ENCODE data around the gene SRXN1. TPM values are rescaled to one million over a fixed set of nuclear protein-coding genes. Genes with fewer than 3 reads are reported as not detected.

Gene SRXN1
- total and polyA plus RNA-seq, 4 donors, result 12.5 to 20.2 (median 18.1) TPM

DNA sequence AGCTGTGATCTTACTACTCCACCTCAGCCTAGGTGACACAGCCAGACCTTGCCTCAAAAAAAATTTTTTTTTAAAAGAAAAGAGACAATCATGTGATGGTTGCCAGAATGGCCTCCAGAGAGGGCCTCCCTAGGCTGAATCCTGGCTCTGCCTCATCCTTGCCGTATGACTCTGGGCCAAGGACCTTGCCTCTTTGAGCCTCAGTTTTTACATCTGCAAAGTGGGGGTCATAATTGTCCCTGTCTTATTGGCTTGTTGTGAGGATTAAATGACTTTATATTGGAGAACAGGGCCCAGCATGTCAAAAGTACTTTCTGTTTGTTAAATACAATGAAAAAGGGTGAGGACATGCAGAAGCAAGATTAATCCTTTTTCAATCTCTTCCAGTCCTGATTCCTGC lies 14.4 kb downstream of the SRXN1 start:
- no peak for DNase-seq

DNA sequence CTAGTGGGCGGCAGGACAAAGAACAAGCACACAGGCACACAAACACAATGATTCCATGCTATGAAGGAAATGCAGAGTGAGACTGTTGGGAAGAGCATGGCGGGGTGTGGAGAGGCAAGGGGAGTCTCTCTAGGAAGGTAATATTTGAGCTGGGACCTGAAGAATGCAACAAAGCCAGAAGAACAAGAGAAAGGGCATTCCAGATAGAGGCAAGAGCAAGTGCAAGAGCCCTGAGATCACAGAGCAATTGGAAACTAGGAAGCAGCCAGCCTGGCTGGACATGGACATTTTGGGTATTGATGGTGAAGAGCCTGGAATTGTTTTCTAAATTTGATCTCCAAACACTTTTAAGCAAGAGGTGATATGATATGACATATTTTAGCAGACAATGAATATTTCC lies 15.4 kb downstream of the SRXN1 start:
- Histone ChIP-seq H3K9me3 (ENCODE audit: control insufficient read depth, low read length) (no peaks in the 10 kb centered on the region), H3K4me1 (ENCODE audit: control insufficient read depth in 1 of 2, insufficient read depth in 2 of 2, low read length in 2 of 2) (no peaks in the 10 kb centered on the region), H3K36me3 (ENCODE audit: control insufficient read depth in 1 of 2, insufficient read depth in 2 of 2, low read length in 1 of 2) (no peaks in the 10 kb centered on the region), H3K4me3 (ENCODE audit: low read length in 2 of 2) (no peak overlapping the region), H3K27ac (ENCODE audit: low read depth in 1 of 2, low read length in 2 of 2) (no peak overlapping the region), H3K27me3 (ENCODE audit: control insufficient read depth in 1 of 2, insufficient read depth in 2 of 2, low read length in 1 of 2) (no peaks in the 10 kb centered on the region)
- ATAC-seq (ENCODE audit: low FRiP score) (no peak), DNase-seq (no peak)
- intact Hi-C loops (cut with DNase I), result no loop called here
- 77 to 83% methylated on average over 2 of the region's 2 CpGs for WGBS, 2 donors

More for the DNA sequence above, 14.4 kb downstream of the SRXN1 start:
- no peak for ATAC-seq (ENCODE audit: low FRiP score)
- Histone ChIP-seq H3K27me3 (ENCODE audit: control insufficient read depth in 1 of 2, insufficient read depth in 2 of 2, low read length in 1 of 2) (no peaks in the 10 kb centered on the region), H3K4me3 (ENCODE audit: low read length in 2 of 2) (no peak overlapping the region), H3K4me1 (ENCODE audit: control insufficient read depth in 1 of 2, insufficient read depth in 2 of 2, low read length in 2 of 2) (no peaks in the 10 kb centered on the region), H3K36me3 (ENCODE audit: control insufficient read depth in 1 of 2, insufficient read depth in 2 of 2, low read length in 1 of 2) (no peaks in the 10 kb centered on the region), H3K27ac (ENCODE audit: low read depth in 1 of 2, low read length in 2 of 2) (no peak overlapping the region), H3K9me3 (ENCODE audit: control insufficient read depth, low read length) (no peaks in the 10 kb centered on the region)
- WGBS, 2 donors, result 77 to 79% methylated on average over 1 of the region's 1 CpG
- intact Hi-C loops (cut with DNase I), result no loop called here

DNA sequence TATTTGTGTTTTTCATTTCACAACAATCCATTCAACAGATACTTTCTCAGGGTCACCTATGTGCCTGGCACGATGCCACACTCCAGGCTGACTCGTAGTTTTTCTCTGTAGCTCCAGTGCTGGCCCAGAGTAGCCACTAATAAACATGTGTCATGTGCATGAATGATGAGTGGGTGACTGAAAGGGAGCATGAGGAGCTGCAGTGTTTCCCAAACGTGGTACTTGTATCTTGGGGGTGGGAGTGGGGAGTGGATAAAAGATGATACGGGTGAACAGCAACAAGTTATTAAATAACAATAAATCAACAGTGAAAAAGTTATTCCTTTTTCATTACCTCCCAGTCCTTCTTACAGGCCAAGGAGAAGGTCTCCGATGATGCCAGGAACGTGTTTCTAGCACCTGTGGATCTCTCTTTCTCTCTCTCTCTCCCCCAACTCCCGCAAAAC lies 17.1 kb downstream of the SRXN1 start:
- WGBS, 2 donors, result 44 to 46% methylated on average over 7 of the region's 7 CpGs
- H3K27me3 ChIP-seq (ENCODE audit: control insufficient read depth in 1 of 2, insufficient read depth in 2 of 2, low read length in 1 of 2), result no peaks in the 10 kb centered on the region
- no peak overlapping the region for H3K4me3 ChIP-seq (ENCODE audit: low read length in 2 of 2)
- no peak overlapping the region for H3K27ac ChIP-seq (ENCODE audit: low read depth in 1 of 2, low read length in 2 of 2)
- intact Hi-C loops (cut with DNase I), result no loop called here
- ATAC-seq (ENCODE audit: low FRiP score) (no peak), DNase-seq (no peak)
- H3K4me1 ChIP-seq (ENCODE audit: control insufficient read depth in 1 of 2, insufficient read depth in 2 of 2, low read length in 2 of 2), result no peaks in the 10 kb centered on the region
- H3K36me3 ChIP-seq (ENCODE audit: control insufficient read depth in 1 of 2, insufficient read depth in 2 of 2, low read length in 1 of 2), result no peaks in the 10 kb centered on the region
- H3K9me3 ChIP-seq (ENCODE audit: control insufficient read depth, low read length), result no peaks in the 10 kb centered on the region

DNA sequence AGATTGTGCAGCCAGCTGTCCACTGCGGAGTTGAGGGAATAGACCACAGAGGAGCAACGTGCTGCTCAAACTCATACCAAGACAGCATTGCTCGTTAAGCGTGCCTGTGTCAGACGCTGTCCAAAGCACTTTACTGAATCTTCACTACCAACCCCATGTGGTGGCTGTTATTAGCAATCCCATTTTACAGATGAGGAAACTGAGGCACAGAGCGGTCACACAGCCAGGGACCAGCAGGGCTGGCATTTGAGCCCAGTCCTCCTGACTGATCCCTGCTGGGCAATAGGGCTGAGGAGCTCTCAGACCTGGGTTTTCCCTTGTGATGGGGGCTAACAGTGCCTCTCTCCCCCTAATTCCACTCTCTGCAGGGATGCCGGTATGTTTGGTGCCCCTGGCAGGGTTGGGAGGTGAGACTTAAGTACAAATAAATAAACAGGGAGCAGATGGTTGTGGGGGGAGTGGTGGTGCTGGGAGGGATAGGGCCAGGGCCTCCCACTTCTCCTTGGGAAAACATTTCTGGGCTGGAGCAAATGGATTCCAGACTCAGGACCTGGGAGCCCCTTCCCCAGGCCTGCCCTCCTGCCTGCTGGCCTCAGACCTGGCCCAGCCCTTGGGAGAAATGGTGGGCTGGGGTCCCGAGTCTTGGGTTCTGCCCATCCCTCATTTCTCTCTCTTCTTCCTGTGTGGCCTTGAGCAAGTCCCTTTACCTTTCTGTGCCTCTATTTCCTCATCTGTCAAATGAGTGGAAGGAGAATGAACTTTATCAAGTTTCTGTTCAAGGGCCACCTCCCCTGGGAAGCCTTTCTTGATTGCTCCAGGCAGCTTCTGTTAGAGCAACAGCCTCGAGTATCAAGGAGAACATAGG lies 17.7 kb downstream of the SRXN1 start:
- Histone ChIP-seq H3K4me1 (ENCODE audit: control insufficient read depth in 1 of 2, insufficient read depth in 2 of 2, low read length in 2 of 2) (no peaks in the 10 kb centered on the region), H3K4me3 (ENCODE audit: low read length in 2 of 2) (no peak overlapping the region), H3K36me3 (ENCODE audit: control insufficient read depth in 1 of 2, insufficient read depth in 2 of 2, low read length in 1 of 2) (no peaks in the 10 kb centered on the region), H3K27ac (ENCODE audit: low read depth in 1 of 2, low read length in 2 of 2) (no peak overlapping the region), H3K27me3 (ENCODE audit: control insufficient read depth in 1 of 2, insufficient read depth in 2 of 2, low read length in 1 of 2) (no peaks in the 10 kb centered on the region), H3K9me3 (ENCODE audit: control insufficient read depth, low read length) (no peaks in the 10 kb centered on the region)
- WGBS, 2 donors, result 68 to 70% methylated on average over 9 of the region's 9 CpGs
- intact Hi-C loops (cut with DNase I), result no loop called here
- ATAC-seq (ENCODE audit: low FRiP score) (no peak), DNase-seq (no peak)

DNA sequence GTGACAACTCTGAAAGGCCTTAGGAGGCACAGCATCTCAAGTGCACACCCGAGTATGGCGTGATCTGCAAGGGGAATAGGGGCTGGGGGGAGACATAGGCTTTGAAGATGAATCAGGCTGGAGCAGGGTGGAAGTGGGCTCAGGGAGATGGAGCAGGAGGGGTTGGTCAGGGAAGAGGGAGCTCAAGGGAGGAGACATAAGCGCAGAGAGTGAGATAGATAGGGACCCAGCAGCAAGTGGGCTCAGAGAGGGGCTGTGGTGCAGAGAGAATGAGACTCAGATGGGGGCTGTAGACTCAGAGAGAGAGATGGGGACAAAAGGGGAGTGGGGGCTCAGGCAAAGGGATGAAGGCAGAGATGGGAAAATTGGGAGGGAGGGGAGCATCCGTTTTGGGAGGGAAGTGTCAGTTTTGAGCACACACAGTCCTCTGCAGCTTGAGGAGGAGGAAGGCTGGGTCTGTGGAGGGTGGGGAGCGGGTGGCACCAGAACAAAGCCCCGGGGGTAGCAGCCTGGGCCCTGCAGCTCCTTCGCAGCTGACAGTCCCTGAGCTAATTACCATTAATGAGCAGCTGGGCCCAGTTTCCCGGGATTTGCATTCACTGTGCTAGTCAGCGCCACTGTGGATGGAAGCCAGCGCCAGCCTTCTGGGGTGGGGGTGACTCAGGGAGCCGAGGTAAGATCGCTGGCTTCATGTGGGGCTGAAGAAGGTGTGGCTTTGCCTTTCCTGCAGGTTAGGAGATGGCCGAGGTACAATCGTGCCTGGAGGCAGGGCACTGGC lies 18.7 kb downstream of the SRXN1 start:
- no peaks in the 10 kb centered on the region for H3K9me3 ChIP-seq (ENCODE audit: control insufficient read depth, low read length)
- no peak for ATAC-seq (ENCODE audit: low FRiP score)
- no peak overlapping the region for H3K4me3 ChIP-seq (ENCODE audit: low read length in 2 of 2)
- no peaks in the 10 kb centered on the region for H3K36me3 ChIP-seq (ENCODE audit: control insufficient read depth in 1 of 2, insufficient read depth in 2 of 2, low read length in 1 of 2)
- no peaks in the 10 kb centered on the region for H3K4me1 ChIP-seq (ENCODE audit: control insufficient read depth in 1 of 2, insufficient read depth in 2 of 2, low read length in 2 of 2)
- DNase-seq, result no peak
- intact Hi-C loops (cut with DNase I), result no loop called here
- 64 to 70% methylated on average over 14 of the region's 14 CpGs for WGBS, 2 donors
- H3K27ac ChIP-seq (ENCODE audit: low read depth in 1 of 2, low read length in 2 of 2), result no peak overlapping the region
- H3K27me3 ChIP-seq (ENCODE audit: control insufficient read depth in 1 of 2, insufficient read depth in 2 of 2, low read length in 1 of 2), result no peaks in the 10 kb centered on the region

DNA sequence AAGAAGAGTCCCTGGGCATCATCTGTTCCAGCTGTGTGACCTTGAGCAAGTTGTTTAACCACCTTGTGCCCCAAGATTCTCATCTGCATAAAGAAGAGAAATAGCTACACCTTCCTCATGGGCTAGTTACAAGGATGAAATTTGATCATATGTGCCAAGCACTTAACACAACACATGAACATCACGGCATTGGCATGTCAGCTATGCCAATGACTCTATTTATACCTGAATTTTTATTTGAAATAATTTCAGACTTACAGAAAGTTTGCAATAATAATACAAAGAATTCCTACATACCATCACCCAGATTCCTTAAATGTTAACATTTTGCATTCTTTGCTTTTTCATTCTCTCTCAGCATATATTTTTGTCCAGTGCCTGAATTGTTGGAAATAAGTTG lies 21.9 kb downstream of the SRXN1 start:
- no peak for ATAC-seq (ENCODE audit: low FRiP score)
- H3K27ac ChIP-seq (ENCODE audit: low read depth in 1 of 2, low read length in 2 of 2), result no peak overlapping the region
- no peak overlapping the region for H3K4me3 ChIP-seq (ENCODE audit: low read length in 2 of 2)
- no peaks in the 10 kb centered on the region for H3K27me3 ChIP-seq (ENCODE audit: control insufficient read depth in 1 of 2, insufficient read depth in 2 of 2, low read length in 1 of 2)
- no peaks in the 10 kb centered on the region for H3K9me3 ChIP-seq (ENCODE audit: control insufficient read depth, low read length)
- H3K4me1 ChIP-seq (ENCODE audit: control insufficient read depth in 1 of 2, insufficient read depth in 2 of 2, low read length in 2 of 2), result no peaks in the 10 kb centered on the region
- 17 to 27% methylated on average over 1 of the region's 1 CpG for WGBS, 2 donors
- intact Hi-C loops (cut with DNase I), result no loop called here
- DNase-seq, result no peak
- H3K36me3 ChIP-seq (ENCODE audit: control insufficient read depth in 1 of 2, insufficient read depth in 2 of 2, low read length in 1 of 2), result no peaks in the 10 kb centered on the region

DNA sequence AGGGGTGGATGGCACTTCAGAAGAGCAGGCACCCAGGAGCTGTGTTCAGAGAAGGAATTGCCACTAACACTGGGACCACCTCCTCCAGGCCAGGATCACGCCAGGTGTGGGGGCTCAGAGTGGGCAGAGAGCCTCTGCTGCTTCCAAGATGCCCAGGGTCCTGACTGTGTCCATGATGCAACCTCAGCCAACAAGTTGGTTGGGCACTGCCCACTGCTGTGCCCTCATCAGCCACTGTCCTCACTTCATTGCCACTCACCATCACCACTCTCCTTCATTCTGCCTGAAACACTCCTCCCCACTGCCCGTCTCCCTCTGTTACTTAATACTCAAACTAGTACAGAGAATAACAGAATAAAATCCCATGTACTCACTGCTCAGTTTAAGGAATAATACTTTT lies 26.4 kb downstream of the SRXN1 start:
- intact Hi-C loops (cut with DNase I), result no loop called here
- no peak overlapping the region for H3K27ac ChIP-seq (ENCODE audit: low read depth in 1 of 2, low read length in 2 of 2)
- ATAC-seq (ENCODE audit: low FRiP score) (no peak), DNase-seq (no peak)
- no peaks in the 10 kb centered on the region for H3K36me3 ChIP-seq (ENCODE audit: control insufficient read depth in 1 of 2, insufficient read depth in 2 of 2, low read length in 1 of 2)
- H3K27me3 ChIP-seq (ENCODE audit: control insufficient read depth in 1 of 2, insufficient read depth in 2 of 2, low read length in 1 of 2), result no peaks in the 10 kb centered on the region
- WGBS, 2 donors, result 70 to 83% methylated on average over 2 of the region's 2 CpGs
- no peaks in the 10 kb centered on the region for H3K4me1 ChIP-seq (ENCODE audit: control insufficient read depth in 1 of 2, insufficient read depth in 2 of 2, low read length in 2 of 2)
- H3K4me3 ChIP-seq (ENCODE audit: low read length in 2 of 2), result no peak overlapping the region
- peaks cover 1% of the 10 kb centered on the region for H3K9me3 ChIP-seq (ENCODE audit: control insufficient read depth, low read length)

DNA sequence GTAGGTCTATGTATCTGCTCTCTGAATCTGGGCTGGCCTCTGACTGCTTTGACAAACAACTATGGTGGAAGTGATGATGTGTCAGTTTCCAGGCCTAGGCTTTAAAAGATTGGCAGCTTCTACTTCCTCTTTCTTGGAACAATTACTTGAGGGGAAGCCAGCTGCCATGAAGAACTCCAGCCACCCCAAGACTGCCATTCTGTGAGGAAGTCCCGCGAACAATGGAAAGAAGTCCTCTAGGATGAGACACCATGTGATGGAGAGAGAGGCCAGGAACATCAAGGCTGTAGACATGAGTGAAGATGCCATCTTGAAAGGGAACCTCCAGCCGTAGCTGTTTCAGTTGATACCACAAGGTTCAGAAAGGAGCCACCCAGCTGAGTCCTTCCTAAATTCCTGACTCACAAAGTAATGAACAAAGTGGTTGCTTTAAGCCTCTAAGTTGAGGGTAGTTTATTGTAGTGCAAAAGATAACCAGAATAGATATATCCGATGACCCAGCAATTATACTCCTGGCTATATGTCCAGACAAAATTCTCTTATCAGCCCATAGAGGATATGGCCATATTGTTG lies 27.6 kb downstream of the SRXN1 start:
- H3K36me3 ChIP-seq (ENCODE audit: control insufficient read depth in 1 of 2, insufficient read depth in 2 of 2, low read length in 1 of 2), result no peaks in the 10 kb centered on the region
- WGBS, 2 donors, result 85 to 97% methylated on average over 4 of the region's 4 CpGs
- DNase-seq (no peak), ATAC-seq (ENCODE audit: low FRiP score) (no peak)
- H3K27me3 ChIP-seq (ENCODE audit: control insufficient read depth in 1 of 2, insufficient read depth in 2 of 2, low read length in 1 of 2), result no peaks in the 10 kb centered on the region
- no peak overlapping the region for H3K27ac ChIP-seq (ENCODE audit: low read depth in 1 of 2, low read length in 2 of 2)
- intact Hi-C loops (cut with DNase I), result no loop called here
- H3K4me3 ChIP-seq (ENCODE audit: low read length in 2 of 2), result no peak overlapping the region
- peaks cover 1% of the 10 kb centered on the region for H3K9me3 ChIP-seq (ENCODE audit: control insufficient read depth, low read length)
- H3K4me1 ChIP-seq (ENCODE audit: control insufficient read depth in 1 of 2, insufficient read depth in 2 of 2, low read length in 2 of 2), result no peaks in the 10 kb centered on the region

All from aorta (tissue), 5 donors.